DMS53 treated with DMSO at 0.1 percent for 48 hours (cell line): ENCODE measurements around the gene RITA1.

Source experiments
- DNase-seq: peaks from one replicate; lab custom pipeline; 2025; ENCODE audit not compliant: unreplicated experiment; lab: John Stamatoyannopoulos, UW

Gene RITA1

GRCh38 chr12:113152835-113153814 lies 32.4 kb upstream of the RITA1 start:
- DNase-seq: peak; percentile 87

GRCh38 chr12:113154351-113154973 lies 31.1 kb upstream of the RITA1 start:
- DNase-seq: peak; percentile 80

- DNase-seq: no peak
Measured at GRCh38 chr12:113155060-113155459, 30.5 kb upstream of the RITA1 start.

GRCh38 chr12:113155646-113156045 lies 29.9 kb upstream of the RITA1 start:
- DNase-seq: no peak

- no peak for DNase-seq
Measured at GRCh38 chr12:113157218-113157859, 28.2 kb upstream of the RITA1 start.

- no peak for DNase-seq
Measured at GRCh38 chr12:113158439-113159203, 26.9 kb upstream of the RITA1 start.

- DNase-seq: no peak
Measured at GRCh38 chr12:113159937-113160336, 25.6 kb upstream of the RITA1 start.

GRCh38 chr12:113161415-113162016 lies 24.0 kb upstream of the RITA1 start:
- peak; percentile 26 for DNase-seq

- no peak for DNase-seq
Measured at GRCh38 chr12:113162102-113163029, 23.2 kb upstream of the RITA1 start.

- no peak for DNase-seq
Measured at GRCh38 chr12:113163030-113163360, 22.5 kb upstream of the RITA1 start.

- DNase-seq: no peak
Measured at GRCh38 chr12:113164014-113164413, 21.5 kb upstream of the RITA1 start.

- DNase-seq: no peak
Measured at GRCh38 chr12:113165521-113166450, 19.7 kb upstream of the RITA1 start.

- DNase-seq: no peak
Measured at GRCh38 chr12:113167868-113168267, 17.7 kb upstream of the RITA1 start.

GRCh38 chr12:113169697-113170096 lies 15.8 kb upstream of the RITA1 start:
- no peak for DNase-seq

GRCh38 chr12:113170457-113170856 lies 15.1 kb upstream of the RITA1 start:
- DNase-seq: no peak

GRCh38 chr12:113170926-113171325 lies 14.6 kb upstream of the RITA1 start:
- no peak for DNase-seq

GRCh38 chr12:113171543-113171942 lies 14.0 kb upstream of the RITA1 start:
- no peak for DNase-seq

- DNase-seq: no peak
Measured at GRCh38 chr12:113172185-113172584, 13.3 kb upstream of the RITA1 start.
